Suprapubic skin (tissue), 4 donors: Measurements from ENCODE around the gene RAB13. TPM values are rescaled to one million over a fixed set of nuclear protein-coding genes. Genes with fewer than 3 reads are reported as not detected.
A peak's percentile ranks its signal among the peaks of the same experiment; 100 is the strongest.

Source experiments
- DNase-seq, 2 donors: peaks; one replicate each; pipeline ENCODE4 v3.0.0-alpha.2; 2019; ENCODE audit warnings: low spot score in 2 of 2
- H3K27ac ChIP-seq: fragments of 200-600 bp; sonication (generic); one replicate; pipeline ENCODE4 v1.5.1; 2019
- H3K27me3 ChIP-seq: fragments of 200-600 bp; sonication (generic); one replicate; pipeline ENCODE4 v1.5.1; 2019
- H3K36me3 ChIP-seq: fragments of 200-600 bp; sonication (generic); one replicate; pipeline ENCODE4 v1.5.1; 2019
- H3K4me1 ChIP-seq: fragments of 200-600 bp; sonication (generic); one replicate; pipeline ENCODE4 v1.5.1; 2019
- H3K4me3 ChIP-seq: fragments of 200-600 bp; sonication (generic); one replicate; pipeline ENCODE4 v1.5.1; 2019; ENCODE audit warnings: mild to moderate bottlenecking
- H3K9me3 ChIP-seq: fragments of 200-600 bp; sonication (generic); one replicate; pipeline ENCODE4 v1.5.1; 2019
- CTCF ChIP-seq, 2 donors: fragments of 200-600 bp in 1 of 2; fragments of 450-650 bp in 1 of 2; sonication (generic) in 1 of 2; IDR thresholded peaks; one replicate each; pipeline ENCODE4 v1.5.1; 2016 to 2019; ENCODE audit warnings: antibody characterized with exemption in 2 of 2, mild to moderate bottlenecking in 1 of 2, moderate library complexity in 1 of 2
- EP300 ChIP-seq: sonication (generic); formaldehyde crosslinking; IDR thresholded peaks from one replicate; pipeline ENCODE4 v1.6.1; 2017; ENCODE audit warnings: antibody characterized with exemption
- POLR2A ChIP-seq, 2 donors: fragments of 450-650 bp; IDR thresholded peaks; one replicate each; pipeline ENCODE4 v1.6.1; 2017; ENCODE audit warnings: antibody characterized with exemption in 2 of 2, mild to moderate bottlenecking in 2 of 2, moderate library complexity in 2 of 2
- POLR2AphosphoS5 ChIP-seq, 3 donors: sonication (generic); formaldehyde crosslinking; IDR thresholded peaks; one replicate each; pipeline ENCODE4 v1.6.1; 2017; ENCODE audit warnings: antibody characterized with exemption in 3 of 3
- WGBS: methylation state at CpG from one replicate; pipeline ENCODE4 v1.1.5; 2018; 5-methylcytosine and 5-hydroxymethylcytosine counted together
- total RNA-seq, 4 donors: library from RNA; depleted of rRNA; stranded (reverse); fragments of >200 nt; gene quantifications; one replicate each; pipeline ENCODE4 v1.1.0, GENCODE V29; 2016

The RAB13 gene
- total RNA-seq, 4 donors from 2014 or later: 13.5 to 26.3 (median 23.4) TPM

GRCh38 chr1:153944005-153944826, 41.9 kb downstream of the RAB13 start:
- H3K4me1 ChIP-seq: peaks cover 26% of the 10 kb centered on the region
- TF ChIP-seq CTCF (IDR thresholded peaks at IDR 0.05): no peak
- TF ChIP-seq EP300: no peak
- no peak for TF ChIP-seq POLR2A (IDR thresholded peaks at IDR 0.05)
- TF ChIP-seq POLR2AphosphoS5 (IDR thresholded peaks at IDR 0.05): no peak
- H3K27ac ChIP-seq: peak overlapping the region; percentile 98
- H3K4me3 ChIP-seq: peak overlapping the region; percentile 97
- no peaks in the 10 kb centered on the region for H3K9me3 ChIP-seq
- WGBS: 79% methylated on average over 9 of the region's 15 CpGs
- peaks cover 52% of the 10 kb centered on the region for H3K36me3 ChIP-seq
- DNase-seq: peak in 1 of 2 donors; percentile 68
- H3K27me3 ChIP-seq: no peaks in the 10 kb centered on the region

GRCh38 chr1:153942766-153943549, 43.2 kb downstream of the RAB13 start:
- no peak for DNase-seq
- Histone ChIP-seq H3K4me3 (no peak overlapping the region), H3K36me3 (peaks cover 49% of the 10 kb centered on the region), H3K27ac (no peak overlapping the region), H3K27me3 (no peaks in the 10 kb centered on the region), H3K9me3 (no peaks in the 10 kb centered on the region), H3K4me1 (peaks cover 26% of the 10 kb centered on the region)
- 77% methylated on average over 5 of the region's 11 CpGs for WGBS
- TF ChIP-seq EP300: no peak
- TF ChIP-seq POLR2A (IDR thresholded peaks at IDR 0.05): no peak
- TF ChIP-seq POLR2AphosphoS5 (IDR thresholded peaks at IDR 0.05): no peak
- TF ChIP-seq CTCF (IDR thresholded peaks at IDR 0.05): no peak

- 94% methylated on average over 34 of the region's 34 CpGs for WGBS
- TF ChIP-seq CTCF (IDR thresholded peaks at IDR 0.05): no peak
- TF ChIP-seq EP300: no peak
- no peak for TF ChIP-seq POLR2A (IDR thresholded peaks at IDR 0.05)
- no peak for TF ChIP-seq POLR2AphosphoS5 (IDR thresholded peaks at IDR 0.05)
- no peaks in the 10 kb centered on the region for H3K27me3 ChIP-seq
- peak in 1 of 2 donors; percentile 61 for DNase-seq
- H3K36me3 ChIP-seq: peaks cover 55% of the 10 kb centered on the region
- peaks cover 26% of the 10 kb centered on the region for H3K4me1 ChIP-seq
- H3K4me3 ChIP-seq: no peak overlapping the region
- no peaks in the 10 kb centered on the region for H3K9me3 ChIP-seq
- H3K27ac ChIP-seq: no peak overlapping the region
Observed at GRCh38 chr1:153941826-153942725, 44.1 kb downstream of the RAB13 start.

GRCh38 chr1:153940756-153941155, 45.4 kb downstream of the RAB13 start:
- H3K36me3 ChIP-seq: peaks cover 68% of the 10 kb centered on the region
- H3K27me3 ChIP-seq: no peaks in the 10 kb centered on the region
- WGBS: 97% methylated on average over 8 of the region's 8 CpGs

More at GRCh38 chr1:153940756-153941155, 45.4 kb downstream of the RAB13 start:
- Histone ChIP-seq H3K9me3 (no peaks in the 10 kb centered on the region), H3K4me1 (peaks cover 21% of the 10 kb centered on the region), H3K27ac (no peak overlapping the region), H3K4me3 (no peak overlapping the region)
- TF ChIP-seq CTCF (IDR thresholded peaks at IDR 0.05) (no peak), POLR2AphosphoS5 (IDR thresholded peaks at IDR 0.05) (no peak), EP300 (no peak), POLR2A (IDR thresholded peaks at IDR 0.05) (no peak)
- DNase-seq: no peak
